HG03039 (cell line): ENCODE results near the gene ZNF597.
"Not testable (repeated sequence)": the region's sequence is repeated elsewhere in the genome, so short reads cannot be mapped to it uniquely, and the experiment has no call there.

Experiments used
- ATAC-seq: cut with Tn5 transposase; IDR thresholded peaks from one replicate; pipeline ENCODE4 v1.9.1; 2021; ENCODE audit warnings: mild to moderate bottlenecking, moderate library complexity; ENCODE audit not compliant: unreplicated experiment

ZNF597 gene

GRCh38 chr16:3475604-3476375 lies 32.5 kb upstream of the ZNF597 start:
- ATAC-seq: no peak

DNA sequence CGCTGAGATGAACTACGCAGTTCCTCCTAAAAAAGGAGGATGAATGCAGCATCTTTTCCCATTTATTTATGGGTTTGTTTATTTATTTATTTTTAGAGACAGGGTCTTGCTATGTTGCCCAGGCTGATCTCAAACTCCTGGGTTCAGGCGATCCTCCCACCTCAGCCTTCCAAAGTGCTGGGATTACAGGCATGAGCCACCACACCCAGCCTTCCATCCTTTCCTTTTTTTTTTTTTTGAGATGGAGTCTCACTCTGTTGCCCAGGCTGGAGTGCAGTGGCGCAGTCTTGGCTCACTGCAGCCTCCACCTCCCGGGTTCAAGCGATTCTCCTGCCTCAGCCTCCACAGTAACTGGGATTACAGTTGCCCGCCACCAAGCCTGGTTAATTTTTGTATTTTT lies 31.6 kb upstream of the ZNF597 start:
- ATAC-seq: not testable (repeated sequence)

- no peak for ATAC-seq
These were observed 31.0 kb upstream of the ZNF597 start for GRCh38 chr16:3474136-3474779.

DNA sequence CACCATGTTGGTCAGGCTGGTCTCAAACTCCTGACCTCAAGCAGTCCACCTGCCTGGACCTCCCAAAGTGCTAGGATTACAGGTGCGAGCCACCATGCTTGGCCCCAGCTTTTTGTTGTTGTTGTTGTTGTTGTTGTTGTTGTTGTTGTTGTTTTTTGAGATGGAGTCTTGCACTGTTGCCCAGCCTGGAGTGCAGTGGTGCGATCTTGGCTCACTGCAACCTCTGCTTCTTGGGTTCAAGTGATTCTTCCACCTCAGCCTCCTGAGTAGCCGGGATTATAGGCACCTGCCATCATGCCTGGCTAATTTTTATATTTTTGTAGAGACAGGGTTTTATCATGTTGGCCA lies 30.3 kb upstream of the ZNF597 start:
- not testable (repeated sequence) for ATAC-seq

- no peak for ATAC-seq
These were observed 29.7 kb upstream of the ZNF597 start for GRCh38 chr16:3472878-3473595.

DNA sequence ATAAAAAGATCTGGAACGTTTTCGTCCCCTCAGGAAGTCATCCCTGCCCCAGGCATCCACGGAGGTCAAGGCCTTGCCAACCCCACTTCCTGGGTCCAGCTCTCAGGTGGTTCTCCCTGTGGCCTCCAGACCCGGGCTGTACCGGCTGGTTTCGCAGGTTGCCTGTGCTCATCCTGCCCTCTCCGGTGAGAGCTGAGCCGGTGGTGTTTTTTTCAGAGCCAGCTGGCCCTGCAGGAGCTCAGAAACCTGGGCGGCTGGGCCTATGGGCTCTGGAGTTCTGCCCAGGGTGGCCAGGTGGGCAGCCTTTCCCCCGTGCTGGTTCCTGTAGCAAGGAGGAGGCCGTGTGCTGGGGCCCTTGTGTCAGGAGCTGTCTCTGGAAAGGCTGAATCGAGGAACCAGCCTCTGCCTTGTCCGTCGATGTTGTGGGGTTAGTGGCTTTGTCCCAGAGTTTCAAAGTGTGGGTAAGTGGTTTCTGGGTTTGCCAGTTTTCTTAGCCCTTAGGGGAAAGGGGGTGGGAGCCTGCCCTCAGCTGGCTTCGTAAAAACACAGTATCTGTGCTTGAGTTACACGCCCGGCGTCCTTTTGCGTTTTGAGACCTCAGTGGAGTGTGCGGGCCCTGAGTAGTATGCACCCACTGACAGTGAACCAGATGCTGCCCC lies 28.3 kb upstream of the ZNF597 start:
- no peak for ATAC-seq

- no peak for ATAC-seq
These were observed 27.4 kb upstream of the ZNF597 start for GRCh38 chr16:3470723-3471122.

GRCh38 chr16:3469736-3470135 lies 26.4 kb upstream of the ZNF597 start:
- ATAC-seq: no peak

DNA sequence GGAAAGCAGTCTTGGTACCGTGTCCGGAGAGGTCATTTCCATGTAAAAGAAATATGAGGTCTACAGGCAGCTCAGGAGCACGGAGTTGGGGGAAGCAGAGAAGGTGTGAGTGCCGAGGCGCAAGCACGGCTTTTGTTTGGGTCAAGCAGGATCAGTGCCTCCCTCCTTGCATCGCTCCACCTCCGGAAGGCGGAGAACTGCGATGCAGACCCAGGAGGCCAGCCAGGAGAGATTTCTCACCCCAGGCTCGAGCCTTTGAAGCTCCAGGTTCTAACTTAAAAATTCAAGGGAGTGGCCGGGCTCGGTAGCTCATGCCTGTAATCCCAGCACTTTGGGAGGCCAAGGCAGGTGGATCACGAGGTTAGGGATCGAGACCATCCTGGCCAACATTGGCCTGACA lies 25.2 kb upstream of the ZNF597 start:
- ATAC-seq: no peak

DNA sequence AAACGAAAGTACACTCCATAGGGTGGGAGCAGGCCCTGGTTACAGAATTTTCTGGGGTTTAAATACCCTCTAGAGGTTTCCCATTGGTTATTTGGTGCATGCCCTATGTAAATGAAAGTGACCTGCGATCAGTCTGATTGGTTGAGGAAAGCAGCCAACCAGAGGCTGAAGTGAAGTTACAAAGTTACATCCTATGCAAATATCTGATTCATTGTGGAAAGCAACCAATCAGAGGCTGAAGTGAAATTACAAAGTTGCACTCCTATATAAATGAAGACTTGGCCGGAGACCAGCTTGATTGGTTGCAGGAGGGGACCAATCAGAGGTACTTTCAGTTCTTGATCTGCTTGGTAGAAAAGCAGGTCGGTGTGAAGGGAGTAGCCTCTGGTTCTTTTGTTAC lies 24.6 kb upstream of the ZNF597 start:
- ATAC-seq: no peak

GRCh38 chr16:3467182-3467581 lies 23.9 kb upstream of the ZNF597 start:
- no peak for ATAC-seq

DNA sequence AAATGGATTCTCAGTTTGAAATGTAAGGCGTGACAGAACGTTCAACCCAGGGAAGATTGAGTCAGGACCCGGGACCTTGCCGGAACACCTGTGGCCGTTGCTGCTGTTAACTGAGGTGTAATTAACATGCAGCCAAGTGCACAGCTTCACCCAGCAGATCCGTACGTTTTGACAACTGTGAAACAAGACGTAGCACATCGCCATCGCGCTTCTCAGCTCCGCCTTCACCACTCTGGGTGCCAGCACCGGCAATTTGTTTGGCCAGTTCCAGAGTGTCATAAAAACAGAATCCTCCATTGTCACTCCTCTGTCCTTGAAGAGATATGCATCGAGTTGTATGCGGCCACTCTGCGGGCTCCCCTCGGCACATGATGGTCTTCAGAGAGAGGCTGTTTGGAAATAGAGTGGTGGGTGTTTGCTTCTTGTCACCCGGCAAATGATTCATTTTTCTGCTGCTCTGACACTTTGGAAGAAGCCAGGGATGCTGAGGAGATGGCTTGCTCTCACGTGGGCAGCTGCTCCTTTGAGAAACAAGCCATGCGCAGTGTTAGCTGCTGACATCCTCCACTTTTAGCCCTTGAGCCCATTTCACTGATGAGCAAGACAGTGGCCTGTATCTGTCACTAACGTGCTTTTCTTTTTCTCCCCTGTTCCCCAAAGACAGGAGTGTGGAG lies 22.7 kb upstream of the ZNF597 start:
- ATAC-seq: no peak

DNA sequence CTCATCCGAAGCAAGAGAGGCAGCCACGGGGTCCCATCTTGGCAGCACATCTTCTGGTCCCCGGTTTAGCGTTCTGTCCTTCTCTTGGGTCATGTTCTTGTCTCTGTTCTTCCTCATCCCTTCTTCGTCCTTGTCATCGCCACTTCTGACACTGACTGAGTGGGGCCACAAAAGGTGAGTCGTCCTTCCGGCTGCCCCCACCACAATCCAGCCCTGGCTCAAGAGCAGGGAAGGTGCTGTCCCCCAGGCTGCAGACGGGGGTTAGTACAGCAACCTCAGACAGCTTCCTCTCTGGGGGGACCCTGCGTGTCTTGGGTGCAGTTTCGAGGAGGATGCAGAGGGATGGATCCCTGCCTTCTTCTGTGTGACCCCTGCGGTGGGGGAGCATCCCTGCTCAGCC lies 22.0 kb upstream of the ZNF597 start:
- no peak for ATAC-seq

DNA sequence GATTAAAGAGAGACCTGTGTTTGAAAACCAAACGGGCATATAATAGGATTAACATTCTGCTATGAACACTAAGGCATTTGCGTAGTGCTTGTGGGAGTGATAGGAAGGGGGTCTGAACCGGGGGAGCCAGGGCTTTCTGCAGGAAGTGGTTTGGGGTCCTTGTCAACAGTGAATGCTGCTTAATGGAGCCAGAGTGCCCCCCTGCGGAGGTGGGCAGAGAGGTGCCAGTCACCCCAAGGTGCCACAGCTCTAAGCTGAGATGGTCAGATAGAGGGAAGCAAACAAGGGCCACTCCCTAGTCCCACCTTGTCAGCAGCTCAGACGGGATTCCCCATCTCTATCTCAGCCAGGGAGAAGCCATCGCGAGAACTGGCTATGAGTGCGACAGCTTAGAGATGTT lies 17.8 kb upstream of the ZNF597 start:
- ATAC-seq: no peak

GRCh38 chr16:3460585-3460984 lies 17.3 kb upstream of the ZNF597 start:
- ATAC-seq: no peak

DNA sequence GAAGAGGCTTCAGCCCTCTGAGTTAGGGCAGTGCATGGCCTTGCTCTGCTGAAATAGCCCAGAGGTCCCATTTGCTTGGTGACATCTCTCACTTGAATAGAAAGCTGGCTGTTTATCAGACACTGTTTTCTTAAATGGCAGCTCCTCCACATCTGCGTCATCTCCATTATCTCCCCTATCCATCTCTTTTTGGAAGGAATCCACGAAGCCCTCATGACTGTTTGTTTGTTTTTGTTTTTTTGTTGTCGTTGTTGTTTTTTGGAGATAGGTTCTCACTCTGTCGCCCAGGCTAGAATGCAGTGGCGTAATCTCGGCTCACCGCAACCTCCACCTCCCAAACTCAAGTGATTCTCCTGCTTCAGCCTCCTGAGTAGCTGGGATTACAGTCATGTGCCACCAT lies 16.8 kb upstream of the ZNF597 start:
- no peak for ATAC-seq

DNA sequence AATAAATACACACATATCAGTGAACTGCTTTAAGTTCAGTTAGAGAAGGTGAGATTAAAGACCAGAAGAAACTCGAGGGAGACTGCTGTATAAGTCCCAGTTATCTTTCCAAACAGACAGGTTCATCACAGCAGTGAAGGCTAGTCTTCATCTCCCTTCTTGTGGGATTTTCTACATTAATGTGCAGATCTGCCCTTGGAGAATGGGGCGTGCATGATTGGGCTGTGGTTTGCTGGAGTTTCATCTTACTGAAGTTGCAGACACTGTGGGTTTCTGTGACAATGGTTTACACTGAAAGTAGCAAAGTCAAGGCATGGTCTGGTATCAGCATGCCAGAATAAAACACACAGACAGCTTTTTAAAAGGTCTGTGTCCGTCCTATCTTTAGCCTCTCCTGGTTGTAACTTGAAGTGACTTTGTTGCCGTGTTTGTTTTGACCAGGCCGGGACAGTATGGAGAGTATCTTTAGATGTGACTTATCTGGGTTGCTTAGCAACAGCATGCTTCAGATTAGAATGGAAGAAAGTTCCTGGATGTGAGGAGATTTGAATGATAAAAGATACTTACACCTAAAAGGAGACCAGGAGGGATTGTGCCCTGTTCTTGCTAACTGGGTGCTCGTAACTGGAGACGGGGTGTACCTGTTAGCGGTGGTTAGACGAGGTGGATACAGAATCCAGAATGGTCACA lies 16.2 kb upstream of the ZNF597 start:
- no peak for ATAC-seq

- ATAC-seq: no peak
These were observed 15.6 kb upstream of the ZNF597 start for GRCh38 chr16:3458852-3459361.

DNA sequence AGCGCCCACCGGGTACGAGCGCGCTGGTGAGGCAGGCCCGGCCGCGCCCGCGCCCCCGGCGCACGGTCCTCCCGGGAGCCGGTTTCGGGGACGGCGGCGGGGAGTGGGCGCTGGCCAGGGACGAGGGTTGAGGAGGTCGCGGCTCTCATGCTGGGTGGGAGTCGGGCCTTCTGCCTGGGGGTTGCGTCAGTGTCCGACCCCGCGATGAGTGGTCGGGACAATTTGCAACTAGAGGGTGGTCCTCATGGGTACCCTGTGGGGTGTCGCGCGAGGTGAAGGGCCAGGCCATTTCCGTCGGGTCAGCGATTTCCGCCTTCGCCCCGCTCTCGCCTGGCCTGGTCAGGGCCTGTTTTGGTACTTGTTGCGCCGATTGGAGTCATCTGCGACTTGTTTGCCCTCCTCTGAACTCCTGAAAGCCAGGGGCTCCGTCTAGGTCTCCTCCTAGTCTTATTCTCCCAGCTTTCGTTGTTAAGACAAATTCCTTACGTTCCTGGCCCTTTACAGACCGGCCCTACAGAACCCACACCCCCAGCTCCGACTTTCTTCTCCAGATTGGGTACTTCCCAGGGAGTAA lies 15.1 kb upstream of the ZNF597 start:
- ATAC-seq: peak; percentile 23
